Body of pancreas (tissue), 4 donors: ENCODE data around the gene FAM234B. TPM values are rescaled to one million over a fixed set of nuclear protein-coding genes. Genes with fewer than 3 reads are reported as not detected.
A peak's percentile ranks its signal among the peaks of the same experiment; 100 is the strongest.
"Not testable (repeated sequence)": the region's sequence is repeated elsewhere in the genome, so short reads cannot be mapped to it uniquely, and the experiment has no call there.

Source experiments
- ATAC-seq: fragments of 150-250 bp; one replicate; pipeline ENCODE4 v1.9.1; 2016
- DNase-seq, 4 donors: peaks; one replicate each; pipeline ENCODE4 v3.0.0-alpha.2; 2019
- H3K27ac ChIP-seq, 4 donors: fragments of 200-600 bp; sonication (generic); 1 replicate in 3 of 4; 2 replicates in 1 of 4; pipeline versions ENCODE4 v1.5.1 to v1.6.1; 2016 to 2019; ENCODE audit warnings: mild to moderate bottlenecking in 1 of 4, mixed read lengths in 1 of 4, moderate library complexity in 1 of 4
- H3K27me3 ChIP-seq, 2 donors: fragments of 200-600 bp; sonication (generic); one replicate each; pipeline ENCODE4 v1.6.0; 2016; ENCODE audit warnings: mild to moderate bottlenecking in 1 of 2
- H3K36me3 ChIP-seq, 2 donors: fragments of 200-600 bp; sonication (generic); replicated peaks in 1 of 2; 2 replicates each; pipeline ENCODE4 v1.5.1; 2016; ENCODE audit warnings: low read depth in 2 of 2; ENCODE audit not compliant: insufficient read depth in 1 of 2
- H3K4me1 ChIP-seq: fragments of 200-600 bp; sonication (generic); one replicate; pipeline ENCODE4 v1.6.0; 2016
- H3K4me3 ChIP-seq, 2 donors: fragments of 200-600 bp; sonication (generic); 1 replicate in 1 of 2; 2 replicates in 1 of 2; pipeline ENCODE4 v1.5.1; 2016 to 2019
- H3K9me3 ChIP-seq, 3 donors: fragments of 200-600 bp; sonication (generic); 1 replicate in 2 of 3; 2 replicates in 1 of 3; pipeline ENCODE4 v1.5.1; 2016
- POLR2A ChIP-seq, 3 donors: fragments of 450-650 bp; IDR thresholded peaks; one replicate each; pipeline ENCODE4 v1.6.1; 2016; ENCODE audit warnings: antibody characterized with exemption in 3 of 3, mild to moderate bottlenecking in 2 of 3
- WGBS, 2 donors: methylation state at CpG; one replicate each; pipeline ENCODE4 v1.1.5; 2017; 5-methylcytosine and 5-hydroxymethylcytosine counted together
- intact Hi-C: fragments of 100-400 bp; cut with DNase I; formaldehyde crosslinking; loops from one replicate; pipeline ENCODE4 v1.15.1; 2023
- total RNA-seq, 2 donors: library from RNA; depleted of rRNA; stranded (reverse); fragments of >200 nt; gene quantifications; one replicate each; pipeline ENCODE4 v1.1.0, GENCODE V29; 2016
- TF ChIP-seq, protein P1 (sequence below), 7 experiments: fragments of 450-650 bp in 4 of 7; fragments of 200-600 bp in 3 of 7; sonication (generic) in 3 of 7; IDR thresholded peaks; one replicate each; pipeline ENCODE4 v1.5.1; 2016 to 2019; ENCODE audit warnings: antibody characterized with exemption in 7 of 7

Gene FAM234B
- total RNA-seq, 2 donors from 2014 or later = 8.0 to 9.6 TPM

DNA sequence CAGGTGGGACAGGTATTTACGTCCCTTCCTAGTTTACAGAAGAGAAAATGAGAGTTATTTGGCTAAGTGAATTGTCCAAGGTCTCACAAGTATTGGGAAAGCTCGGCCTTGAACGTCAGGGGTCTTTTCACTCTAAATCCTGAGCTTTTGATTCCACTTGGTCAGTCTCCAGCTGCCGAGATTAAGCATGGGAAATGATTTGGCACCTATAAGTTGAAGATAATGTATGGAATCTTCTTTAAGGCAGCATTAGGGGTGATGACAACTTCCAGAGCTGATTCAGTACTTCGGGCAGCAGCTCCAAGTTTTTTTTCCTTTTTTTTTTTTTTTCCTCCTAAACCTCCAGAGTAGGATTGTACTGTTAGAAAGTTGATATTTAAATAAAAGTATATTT, 722 bp downstream of the FAM234B start:
- H3K36me3 ChIP-seq = no peaks in the 10 kb centered on the region
- H3K27me3 ChIP-seq = no peaks in the 10 kb centered on the region
- intact Hi-C loops = no loop called here
- no peak for DNase-seq
- peaks cover 10% of the 10 kb centered on the region for H3K4me1 ChIP-seq
- H3K9me3 ChIP-seq = no peaks in the 10 kb centered on the region
- H3K27ac ChIP-seq = no peak overlapping the region
- 2 to 5% methylated on average over 5 of the region's 5 CpGs for whole genome bisulfite sequencing, 2 donors
- ATAC-seq = no peak
- H3K4me3 ChIP-seq = peak overlapping the region; percentile 81 to 100
- no peak for TF ChIP-seq POLR2A (IDR thresholded peaks at IDR 0.05)
- TF ChIP-seq, protein P1, sequence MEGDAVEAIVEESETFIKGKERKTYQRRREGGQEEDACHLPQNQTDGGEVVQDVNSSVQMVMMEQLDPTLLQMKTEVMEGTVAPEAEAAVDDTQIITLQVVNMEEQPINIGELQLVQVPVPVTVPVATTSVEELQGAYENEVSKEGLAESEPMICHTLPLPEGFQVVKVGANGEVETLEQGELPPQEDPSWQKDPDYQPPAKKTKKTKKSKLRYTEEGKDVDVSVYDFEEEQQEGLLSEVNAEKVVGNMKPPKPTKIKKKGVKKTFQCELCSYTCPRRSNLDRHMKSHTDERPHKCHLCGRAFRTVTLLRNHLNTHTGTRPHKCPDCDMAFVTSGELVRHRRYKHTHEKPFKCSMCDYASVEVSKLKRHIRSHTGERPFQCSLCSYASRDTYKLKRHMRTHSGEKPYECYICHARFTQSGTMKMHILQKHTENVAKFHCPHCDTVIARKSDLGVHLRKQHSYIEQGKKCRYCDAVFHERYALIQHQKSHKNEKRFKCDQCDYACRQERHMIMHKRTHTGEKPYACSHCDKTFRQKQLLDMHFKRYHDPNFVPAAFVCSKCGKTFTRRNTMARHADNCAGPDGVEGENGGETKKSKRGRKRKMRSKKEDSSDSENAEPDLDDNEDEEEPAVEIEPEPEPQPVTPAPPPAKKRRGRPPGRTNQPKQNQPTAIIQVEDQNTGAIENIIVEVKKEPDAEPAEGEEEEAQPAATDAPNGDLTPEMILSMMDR (IDR thresholded peaks at IDR 0.05) = no peak

DNA sequence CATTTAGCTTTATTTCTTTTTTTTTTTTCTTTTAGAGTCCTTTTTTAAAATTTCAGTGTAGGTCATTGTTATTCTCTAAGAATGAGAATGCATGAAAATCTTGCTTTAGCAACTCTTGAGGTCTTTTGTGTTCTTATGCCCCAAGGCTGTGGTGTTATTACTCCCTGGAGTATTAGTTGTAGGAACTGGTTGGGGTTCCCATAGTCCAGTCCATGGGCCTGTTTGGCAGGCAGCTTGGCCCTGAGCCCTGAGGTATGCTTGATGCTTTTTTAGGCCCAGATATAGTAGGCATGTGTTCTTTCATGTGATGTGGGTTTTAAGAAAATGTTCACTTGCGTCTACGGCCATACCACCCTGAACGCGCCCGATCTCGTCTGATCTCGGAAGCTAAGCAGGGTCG, 1.6 kb downstream of the FAM234B start:
- 98 to 100% methylated on average over 8 of the region's 8 CpGs for WGBS, 2 donors
- TF ChIP-seq, protein P1 (IDR thresholded peaks at IDR 0.05) = no peak
- no peak for TF ChIP-seq POLR2A (IDR thresholded peaks at IDR 0.05)
- no peak overlapping the region for H3K4me3 ChIP-seq

DNA sequence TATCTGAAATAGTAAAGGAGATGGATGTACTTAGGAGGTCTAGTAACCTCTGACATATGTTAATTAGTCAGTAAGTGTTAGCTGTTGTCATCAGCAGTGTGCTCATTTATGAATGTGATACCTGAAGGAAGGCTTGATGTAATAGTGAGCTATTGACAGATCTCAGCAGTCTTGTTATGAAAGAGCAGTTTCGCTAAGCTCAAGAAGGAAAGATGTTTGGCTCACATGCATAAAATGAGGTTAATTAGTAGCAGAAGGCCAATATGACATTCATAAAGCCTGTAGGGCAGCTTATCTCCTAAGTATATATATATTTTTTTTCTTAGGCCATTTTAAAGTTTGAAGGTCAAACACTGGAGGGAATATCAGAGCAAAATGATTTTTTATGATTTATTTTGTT, 2.8 kb downstream of the FAM234B start:
- TF ChIP-seq, protein P1 (IDR thresholded peaks at IDR 0.05) = no peak
- no peak for TF ChIP-seq POLR2A (IDR thresholded peaks at IDR 0.05)
- DNase-seq (no peak), ATAC-seq (no peak)
- Histone ChIP-seq H3K4me1 (peaks cover 10% of the 10 kb centered on the region), H3K36me3 (no peaks in the 10 kb centered on the region), H3K27me3 (no peaks in the 10 kb centered on the region), H3K9me3 (no peaks in the 10 kb centered on the region), H3K4me3 (no peak overlapping the region), H3K27ac (no peak overlapping the region)
- 22 to 29% methylated on average over 1 of the region's 1 CpG for WGBS, 2 donors
- intact Hi-C loops = no loop called here

More for the DNA sequence above, 1.6 kb downstream of the FAM234B start:
- ATAC-seq = no peak
- peaks cover 10% of the 10 kb centered on the region for H3K4me1 ChIP-seq
- H3K36me3 ChIP-seq = no peaks in the 10 kb centered on the region
- H3K9me3 ChIP-seq = no peaks in the 10 kb centered on the region
- H3K27ac ChIP-seq = no peak overlapping the region
- no peak for DNase-seq
- intact Hi-C loops = no loop called here
- no peaks in the 10 kb centered on the region for H3K27me3 ChIP-seq

DNA sequence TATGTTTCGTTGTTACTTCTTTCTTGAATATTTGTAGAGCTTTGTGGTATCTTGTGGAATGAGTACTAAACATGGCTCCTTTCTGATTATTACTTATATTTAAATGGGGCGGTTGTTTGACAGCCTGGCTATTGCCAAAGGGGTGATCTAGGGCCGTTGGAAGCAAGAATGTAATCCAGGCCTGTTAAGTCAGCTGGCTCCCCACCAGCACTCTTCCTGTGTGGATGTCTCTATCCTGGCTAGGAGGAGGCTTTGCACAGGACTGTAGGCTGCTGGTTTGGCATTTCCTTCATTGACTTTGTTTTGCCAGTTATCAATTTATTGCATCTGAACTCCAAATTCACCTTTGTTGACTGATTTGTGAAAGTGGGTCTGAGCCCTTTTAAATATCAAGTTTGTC, 5.6 kb downstream of the FAM234B start:
- Histone ChIP-seq H3K4me1 (peaks cover 3% of the 10 kb centered on the region), H3K36me3 (no peaks in the 10 kb centered on the region), H3K27ac (no peak overlapping the region), H3K9me3 (peaks cover 0 to 4% (median 0%) of the 10 kb centered on the region in 3 donors), H3K27me3 (no peaks in the 10 kb centered on the region), H3K4me3 (no peak overlapping the region)
- intact Hi-C loops = no loop called here
- no peak for ATAC-seq
- DNase-seq = peak in 1 of 4 donors; percentile 11
- 65 to 75% methylated on average over 3 of the region's 3 CpGs for WGBS, 2 donors
- no peak for TF ChIP-seq POLR2A (IDR thresholded peaks at IDR 0.05)
- TF ChIP-seq, protein P1 (IDR thresholded peaks at IDR 0.05) = no peak

DNA sequence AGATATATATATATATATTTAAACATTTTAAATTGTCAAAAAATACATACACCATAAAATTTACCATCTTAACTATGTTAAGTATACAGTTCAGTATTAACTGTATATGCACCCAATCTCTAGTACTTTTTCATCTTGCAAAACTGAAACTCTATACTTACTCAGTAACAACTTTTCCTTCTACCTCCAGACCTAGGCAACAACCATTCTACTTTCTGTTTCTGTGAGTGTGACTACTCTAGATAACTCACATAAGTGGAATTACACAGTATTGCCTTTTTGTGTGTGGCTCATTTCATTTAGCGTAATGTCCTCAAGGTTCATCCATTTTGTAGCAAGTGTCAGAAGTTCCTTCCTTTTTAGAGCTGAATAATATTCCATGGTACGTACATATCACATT, 8.2 kb downstream of the FAM234B start:
- H3K4me3 ChIP-seq = no peak overlapping the region
- 48 to 49% methylated on average over 2 of the region's 2 CpGs for WGBS, 2 donors
- no peaks in the 10 kb centered on the region for H3K27me3 ChIP-seq
- intact Hi-C loops = no loop called here
- H3K36me3 ChIP-seq = no peaks in the 10 kb centered on the region
- no peak for TF ChIP-seq POLR2A (IDR thresholded peaks at IDR 0.05)
- TF ChIP-seq, protein P1 (IDR thresholded peaks at IDR 0.05) = no peak
- peaks cover 0 to 4% (median 0%) of the 10 kb centered on the region in 3 donors for H3K9me3 ChIP-seq
- no peaks in the 10 kb centered on the region for H3K4me1 ChIP-seq
- ATAC-seq (no peak), DNase-seq (no peak)
- no peak overlapping the region for H3K27ac ChIP-seq

DNA sequence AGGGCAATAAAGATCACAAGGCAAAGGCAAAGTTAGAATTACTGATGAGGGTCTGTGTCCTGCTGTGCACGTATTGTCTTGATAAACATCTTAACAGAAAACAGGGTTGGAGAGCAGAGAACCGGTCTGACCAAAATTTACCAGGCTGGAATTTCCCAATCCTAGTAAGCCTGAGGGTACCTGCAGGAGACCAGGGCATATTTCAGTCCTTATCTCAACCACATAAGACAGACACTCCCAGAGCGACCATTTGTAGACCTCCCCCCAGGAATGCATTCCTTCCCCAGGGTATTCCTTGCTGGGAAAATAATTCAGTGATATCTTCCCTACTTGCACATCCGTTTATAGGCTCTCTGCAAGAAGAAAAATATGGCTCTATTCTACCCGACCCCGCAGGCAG, 9.4 kb downstream of the FAM234B start:
- H3K27me3 ChIP-seq, DNase-seq, intact Hi-C loops, H3K9me3 ChIP-seq, H3K27ac ChIP-seq, ATAC-seq, H3K4me1 ChIP-seq, H3K36me3 ChIP-seq, H3K4me3 ChIP-seq: not testable (repeated sequence)
- WGBS, 2 donors = 87 to 89% methylated on average over 6 of the region's 6 CpGs
